ENCODE measurements around the gene MACROD2. TPM values are rescaled to one million over a fixed set of nuclear protein-coding genes. Genes with fewer than 3 reads are reported as not detected.

The MACROD2 gene
- total RNA-seq, 1 donor from 2014 or later: 78.2 TPM

GRCh38 chr20:15235471-15236198, 1240.3 kb downstream of the MACROD2 start:
- H3K4me1 ChIP-seq: no peaks in the 10 kb centered on the region
- no peak for TF ChIP-seq CTCF (IDR thresholded peaks at IDR 0.05)
- intact Hi-C loops (cut with DNase I): no loop called here
- no peaks in the 10 kb centered on the region for H3K9me3 ChIP-seq
- no peaks in the 10 kb centered on the region for H3K27me3 ChIP-seq
- H3K27ac ChIP-seq: no peak overlapping the region
- H3K36me3 ChIP-seq: no peaks in the 10 kb centered on the region
- H3K4me3 ChIP-seq: no peak overlapping the region
- DNase-seq (no peak), ATAC-seq (no peak)

- no peak overlapping the region for H3K4me3 ChIP-seq
- no peaks in the 10 kb centered on the region for H3K4me1 ChIP-seq
- H3K36me3 ChIP-seq: no peaks in the 10 kb centered on the region
- TF ChIP-seq CTCF (IDR thresholded peaks at IDR 0.05): peak; percentile 27
- no peak overlapping the region for H3K27ac ChIP-seq
- ATAC-seq: peak; percentile 82
- no peaks in the 10 kb centered on the region for H3K27me3 ChIP-seq
- no peak for DNase-seq
- intact Hi-C loops (cut with DNase I): no loop called here
- H3K9me3 ChIP-seq: no peaks in the 10 kb centered on the region
These were observed 1241.5 kb downstream of the MACROD2 start for GRCh38 chr20:15236812-15237211.

GRCh38 chr20:15239542-15240206, 1244.4 kb downstream of the MACROD2 start:
- no peak overlapping the region for H3K27ac ChIP-seq
- no peak for TF ChIP-seq CTCF (IDR thresholded peaks at IDR 0.05)

GRCh38 chr20:15240801-15241200, 1245.5 kb downstream of the MACROD2 start:
- ATAC-seq: no peak
- no peaks in the 10 kb centered on the region for H3K4me1 ChIP-seq
- H3K27me3 ChIP-seq: no peaks in the 10 kb centered on the region
- H3K27ac ChIP-seq: no peak overlapping the region
- intact Hi-C loops (cut with DNase I): no loop called here
- DNase-seq: no peak
- no peaks in the 10 kb centered on the region for H3K9me3 ChIP-seq
- no peak overlapping the region for H3K4me3 ChIP-seq
- no peak for TF ChIP-seq CTCF (IDR thresholded peaks at IDR 0.05)
- no peaks in the 10 kb centered on the region for H3K36me3 ChIP-seq

More at GRCh38 chr20:15239542-15240206, 1244.4 kb downstream of the MACROD2 start:
- Histone ChIP-seq H3K27me3 (no peaks in the 10 kb centered on the region), H3K9me3 (no peaks in the 10 kb centered on the region), H3K36me3 (no peaks in the 10 kb centered on the region), H3K4me3 (no peak overlapping the region), H3K4me1 (no peaks in the 10 kb centered on the region)
- ATAC-seq (no peak), DNase-seq (no peak)
- intact Hi-C loops (cut with DNase I): no loop called here

GRCh38 chr20:15241681-15242080, 1246.4 kb downstream of the MACROD2 start:
- no peak for DNase-seq
- intact Hi-C loops (cut with DNase I): no loop called here
- no peak for ATAC-seq
- H3K27ac ChIP-seq: no peak overlapping the region
- H3K4me3 ChIP-seq: no peak overlapping the region
- no peak for TF ChIP-seq CTCF (IDR thresholded peaks at IDR 0.05)
- no peaks in the 10 kb centered on the region for H3K27me3 ChIP-seq
- no peaks in the 10 kb centered on the region for H3K9me3 ChIP-seq
- H3K36me3 ChIP-seq: no peaks in the 10 kb centered on the region
- no peaks in the 10 kb centered on the region for H3K4me1 ChIP-seq

Measured in upper lobe of right lung (tissue), 1 donor.